H1 (cell line): Measurements from ENCODE around the gene GNB5. TPM values are rescaled to one million over a fixed set of nuclear protein-coding genes. Genes with fewer than 3 reads are reported as not detected.

Experiments used
- CEBPB ChIP-seq: IDR thresholded peaks from 2 replicates; pipeline ENCODE4 v1.6.1; 2012; ENCODE audit warnings: low read depth, low read length
- EGR1 ChIP-seq: IDR thresholded peaks from 2 replicates; pipeline ENCODE4 v1.6.1; 2011; ENCODE audit warnings: low read depth, low read length, borderline replicate concordance
- SIN3A ChIP-seq, 2 experiments: IDR thresholded peaks in 1 of 2; conservative IDR thresholded peaks in 1 of 2; 2 replicates each; pipeline ENCODE4 v1.6.1; 2011 to 2012; ENCODE audit warnings: low read length in 2 of 2, improper control_type of control experiment in 1 of 2, low read depth in 1 of 2, mild to moderate bottlenecking in 1 of 2
- TAF1 ChIP-seq: IDR thresholded peaks from 2 replicates; pipeline ENCODE4 v1.6.1; 2011; ENCODE audit warnings: mild to moderate bottlenecking, low read depth, low read length
- polyA plus RNA-seq, 7 experiments: library from polyadenylated mRNA; depleted of rRNA in 3 of 7; stranded (reverse) in 5 of 7; unstranded in 2 of 7; fragments of >200 nt in 5 of 7; fragments of 200-250 nt in 2 of 7; gene quantifications; 1 replicate in 5 of 7; 2 replicates in 1 of 7; 4 replicates in 1 of 7; pipeline versions ENCODE4 v1.2.1 to v1.2.3, GENCODE V29; 2011 to 2013; ENCODE audit warnings: missing spikeins in 2 of 7, mixed read lengths in 2 of 7
- total RNA-seq: library from RNA; stranded (reverse); fragmentation: NEBNext Ultra II Directional; extraction: Animal tissue kit (Norgen Biotek cat#: 25700); gene quantifications from 2 replicates; pipeline ENCODE4 v1.2.1, GENCODE V29; 2021
- TF ChIP-seq, protein P1 (sequence below): fragments of 300-600 bp; sonication (generic); IDR thresholded peaks from 2 replicates; pipeline ENCODE4 v1.7.1; 2012; ENCODE audit warnings: low read length, moderate library complexity, mild to moderate bottlenecking, inconsistent platforms; ENCODE audit not compliant: insufficient replicate concordance

GNB5 gene
- total and polyA plus RNA-seq, 2 of the 8 experiments (the other 6 are each of a cell fraction or from before 2014, with no cell fraction given) = 21.7 to 42.5 TPM

DNA sequence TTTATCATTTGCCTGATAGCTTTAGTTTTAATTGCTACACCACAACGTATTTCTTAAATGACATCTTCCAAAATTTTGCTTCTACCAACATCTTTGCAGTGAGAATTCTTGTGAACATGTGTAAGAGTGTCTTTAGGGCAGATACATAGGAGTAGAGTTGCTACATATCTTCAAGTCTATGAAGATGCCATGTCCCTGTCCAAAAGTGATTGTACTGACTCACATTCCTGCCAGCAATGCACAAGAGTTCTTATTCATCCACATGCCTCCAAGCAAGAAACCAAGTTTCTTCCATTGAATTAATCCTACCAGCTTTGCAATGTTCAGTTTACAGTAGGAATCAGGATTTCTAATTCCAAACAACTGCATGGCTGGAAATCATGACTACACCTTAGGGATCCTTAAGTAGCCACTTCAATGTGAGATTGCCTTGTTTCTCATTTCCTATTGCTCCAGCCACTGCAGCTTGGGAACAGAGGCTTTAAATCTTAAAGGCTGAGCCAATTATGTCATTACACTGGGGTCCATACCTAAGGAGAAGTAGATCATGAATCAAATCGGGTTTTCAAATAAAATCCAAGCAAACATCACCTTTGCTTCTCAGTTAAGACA is 123.1 kb downstream of the GNB5 start (continued):
- TF ChIP-seq, protein P1, sequence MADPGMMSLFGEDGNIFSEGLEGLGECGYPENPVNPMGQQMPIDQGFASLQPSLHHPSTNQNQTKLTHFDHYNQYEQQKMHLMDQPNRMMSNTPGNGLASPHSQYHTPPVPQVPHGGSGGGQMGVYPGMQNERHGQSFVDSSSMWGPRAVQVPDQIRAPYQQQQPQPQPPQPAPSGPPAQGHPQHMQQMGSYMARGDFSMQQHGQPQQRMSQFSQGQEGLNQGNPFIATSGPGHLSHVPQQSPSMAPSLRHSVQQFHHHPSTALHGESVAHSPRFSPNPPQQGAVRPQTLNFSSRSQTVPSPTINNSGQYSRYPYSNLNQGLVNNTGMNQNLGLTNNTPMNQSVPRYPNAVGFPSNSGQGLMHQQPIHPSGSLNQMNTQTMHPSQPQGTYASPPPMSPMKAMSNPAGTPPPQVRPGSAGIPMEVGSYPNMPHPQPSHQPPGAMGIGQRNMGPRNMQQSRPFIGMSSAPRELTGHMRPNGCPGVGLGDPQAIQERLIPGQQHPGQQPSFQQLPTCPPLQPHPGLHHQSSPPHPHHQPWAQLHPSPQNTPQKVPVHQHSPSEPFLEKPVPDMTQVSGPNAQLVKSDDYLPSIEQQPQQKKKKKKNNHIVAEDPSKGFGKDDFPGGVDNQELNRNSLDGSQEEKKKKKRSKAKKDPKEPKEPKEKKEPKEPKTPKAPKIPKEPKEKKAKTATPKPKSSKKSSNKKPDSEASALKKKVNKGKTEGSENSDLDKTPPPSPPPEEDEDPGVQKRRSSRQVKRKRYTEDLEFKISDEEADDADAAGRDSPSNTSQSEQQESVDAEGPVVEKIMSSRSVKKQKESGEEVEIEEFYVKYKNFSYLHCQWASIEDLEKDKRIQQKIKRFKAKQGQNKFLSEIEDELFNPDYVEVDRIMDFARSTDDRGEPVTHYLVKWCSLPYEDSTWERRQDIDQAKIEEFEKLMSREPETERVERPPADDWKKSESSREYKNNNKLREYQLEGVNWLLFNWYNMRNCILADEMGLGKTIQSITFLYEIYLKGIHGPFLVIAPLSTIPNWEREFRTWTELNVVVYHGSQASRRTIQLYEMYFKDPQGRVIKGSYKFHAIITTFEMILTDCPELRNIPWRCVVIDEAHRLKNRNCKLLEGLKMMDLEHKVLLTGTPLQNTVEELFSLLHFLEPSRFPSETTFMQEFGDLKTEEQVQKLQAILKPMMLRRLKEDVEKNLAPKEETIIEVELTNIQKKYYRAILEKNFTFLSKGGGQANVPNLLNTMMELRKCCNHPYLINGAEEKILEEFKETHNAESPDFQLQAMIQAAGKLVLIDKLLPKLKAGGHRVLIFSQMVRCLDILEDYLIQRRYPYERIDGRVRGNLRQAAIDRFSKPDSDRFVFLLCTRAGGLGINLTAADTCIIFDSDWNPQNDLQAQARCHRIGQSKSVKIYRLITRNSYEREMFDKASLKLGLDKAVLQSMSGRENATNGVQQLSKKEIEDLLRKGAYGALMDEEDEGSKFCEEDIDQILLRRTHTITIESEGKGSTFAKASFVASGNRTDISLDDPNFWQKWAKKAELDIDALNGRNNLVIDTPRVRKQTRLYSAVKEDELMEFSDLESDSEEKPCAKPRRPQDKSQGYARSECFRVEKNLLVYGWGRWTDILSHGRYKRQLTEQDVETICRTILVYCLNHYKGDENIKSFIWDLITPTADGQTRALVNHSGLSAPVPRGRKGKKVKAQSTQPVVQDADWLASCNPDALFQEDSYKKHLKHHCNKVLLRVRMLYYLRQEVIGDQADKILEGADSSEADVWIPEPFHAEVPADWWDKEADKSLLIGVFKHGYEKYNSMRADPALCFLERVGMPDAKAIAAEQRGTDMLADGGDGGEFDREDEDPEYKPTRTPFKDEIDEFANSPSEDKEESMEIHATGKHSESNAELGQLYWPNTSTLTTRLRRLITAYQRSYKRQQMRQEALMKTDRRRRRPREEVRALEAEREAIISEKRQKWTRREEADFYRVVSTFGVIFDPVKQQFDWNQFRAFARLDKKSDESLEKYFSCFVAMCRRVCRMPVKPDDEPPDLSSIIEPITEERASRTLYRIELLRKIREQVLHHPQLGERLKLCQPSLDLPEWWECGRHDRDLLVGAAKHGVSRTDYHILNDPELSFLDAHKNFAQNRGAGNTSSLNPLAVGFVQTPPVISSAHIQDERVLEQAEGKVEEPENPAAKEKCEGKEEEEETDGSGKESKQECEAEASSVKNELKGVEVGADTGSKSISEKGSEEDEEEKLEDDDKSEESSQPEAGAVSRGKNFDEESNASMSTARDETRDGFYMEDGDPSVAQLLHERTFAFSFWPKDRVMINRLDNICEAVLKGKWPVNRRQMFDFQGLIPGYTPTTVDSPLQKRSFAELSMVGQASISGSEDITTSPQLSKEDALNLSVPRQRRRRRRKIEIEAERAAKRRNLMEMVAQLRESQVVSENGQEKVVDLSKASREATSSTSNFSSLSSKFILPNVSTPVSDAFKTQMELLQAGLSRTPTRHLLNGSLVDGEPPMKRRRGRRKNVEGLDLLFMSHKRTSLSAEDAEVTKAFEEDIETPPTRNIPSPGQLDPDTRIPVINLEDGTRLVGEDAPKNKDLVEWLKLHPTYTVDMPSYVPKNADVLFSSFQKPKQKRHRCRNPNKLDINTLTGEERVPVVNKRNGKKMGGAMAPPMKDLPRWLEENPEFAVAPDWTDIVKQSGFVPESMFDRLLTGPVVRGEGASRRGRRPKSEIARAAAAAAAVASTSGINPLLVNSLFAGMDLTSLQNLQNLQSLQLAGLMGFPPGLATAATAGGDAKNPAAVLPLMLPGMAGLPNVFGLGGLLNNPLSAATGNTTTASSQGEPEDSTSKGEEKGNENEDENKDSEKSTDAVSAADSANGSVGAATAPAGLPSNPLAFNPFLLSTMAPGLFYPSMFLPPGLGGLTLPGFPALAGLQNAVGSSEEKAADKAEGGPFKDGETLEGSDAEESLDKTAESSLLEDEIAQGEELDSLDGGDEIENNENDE = no peak
- no peak for TF ChIP-seq CEBPB
- no peak for TF ChIP-seq EGR1
- no peak for TF ChIP-seq TAF1
- no peak for TF ChIP-seq SIN3A (conservative IDR thresholded peaks at IDR 0.05 in 1 of 2, IDR thresholded peaks at IDR 0.05 in 1 of 2; ENCODE audit: low read depth in 1 of 2, low read length in 2 of 2)
